Lung (tissue), 12 donors: ENCODE results near the gene CTU2. TPM values are rescaled to one million over a fixed set of nuclear protein-coding genes. Genes with fewer than 3 reads are reported as not detected.

ENCODE experiments used
- ATAC-seq: fragments of 200-7000 bp; cut with Tn5 transposase; one replicate; pipeline ENCODE4 v1.9.1; 2020; ENCODE audit warnings: moderate number of reproducible peaks; ENCODE audit not compliant: insufficient read depth, low FRiP score
- DNase-seq, 3 donors: peaks; one replicate each; pipeline ENCODE4 v3.0.0-alpha.2; 2013 to 2017
- H3K27ac ChIP-seq, 2 donors: one replicate each; pipeline ENCODE4 v1.5.1; 2013; ENCODE audit warnings: mild to moderate bottlenecking in 2 of 2, moderate library complexity in 2 of 2, control low read depth in 1 of 2, inconsistent platforms in 1 of 2, low read depth in 1 of 2, low read length in 1 of 2
- H3K27me3 ChIP-seq, 3 donors: one replicate each; pipeline ENCODE4 v1.5.1; 2013; ENCODE audit warnings: low read length in 2 of 3; ENCODE audit not compliant: control insufficient read depth in 3 of 3, insufficient read depth in 3 of 3
- H3K36me3 ChIP-seq, 4 donors: one replicate each; pipeline ENCODE4 v1.5.1; 2013; ENCODE audit warnings: low read length in 4 of 4, mild to moderate bottlenecking in 1 of 4, moderate library complexity in 1 of 4; ENCODE audit not compliant: control insufficient read depth in 4 of 4, insufficient read depth in 4 of 4
- H3K4me1 ChIP-seq, 5 donors: one replicate each; pipeline ENCODE4 v1.5.1; 2013; ENCODE audit warnings: low read length in 5 of 5, mild to moderate bottlenecking in 2 of 5, moderate library complexity in 1 of 5; ENCODE audit not compliant: control insufficient read depth in 5 of 5, insufficient read depth in 5 of 5
- H3K4me3 ChIP-seq: one replicate; pipeline ENCODE4 v1.5.1; 2013; ENCODE audit warnings: mild to moderate bottlenecking, control low read depth, moderate library complexity
- H3K9ac ChIP-seq, 2 donors: one replicate each; pipeline ENCODE4 v1.5.1; 2013; ENCODE audit warnings: low read length in 2 of 2, control low read depth in 1 of 2; ENCODE audit not compliant: insufficient read depth in 1 of 2
- H3K9me3 ChIP-seq, 4 donors: one replicate each; pipeline ENCODE4 v1.5.1; 2013; ENCODE audit warnings: low read length in 3 of 4, mild to moderate bottlenecking in 1 of 4, moderate library complexity in 1 of 4; ENCODE audit not compliant: control insufficient read depth in 4 of 4, insufficient read depth in 3 of 4
- WGBS, 2 donors: extraction: QIAGEN DNeasy Blood & Tissue Kit; methylation state at CpG; one replicate each; pipeline ENCODE4 v1.1.7; 2013; 5-methylcytosine and 5-hydroxymethylcytosine counted together
- polyA plus RNA-seq, 2 donors: library from polyadenylated mRNA; stranded (reverse); fragments of 200-250 nt; gene quantifications; one replicate each; pipeline ENCODE4 v1.2.1, GENCODE V29; 2013
- total RNA-seq, 2 donors: library from RNA; depleted of rRNA in 1 of 2; stranded (reverse); fragments of >200 nt in 1 of 2; gene quantifications; one replicate each; pipeline ENCODE4 v1.2.1, GENCODE V29; 2014 to 2021
- TF ChIP-seq, protein P1 (sequence below): IDR thresholded peaks from 2 replicates; pipeline ENCODE4 v1.5.1; 2012; ENCODE audit warnings: mild to moderate bottlenecking; ENCODE audit errors: control extremely low read depth, extremely low read depth
- donor health status: control.
- donor health status: control.
- donor health status: Bipolar disorder and iron deficiency.
- donor health status: healthy.
- donor health status: DM: yes; HTN: yes; CAD: no.

The CTU2 gene
- total and polyA plus RNA-seq, 4 donors: 5.7 to 23.4 (median 18.3) TPM

DNA sequence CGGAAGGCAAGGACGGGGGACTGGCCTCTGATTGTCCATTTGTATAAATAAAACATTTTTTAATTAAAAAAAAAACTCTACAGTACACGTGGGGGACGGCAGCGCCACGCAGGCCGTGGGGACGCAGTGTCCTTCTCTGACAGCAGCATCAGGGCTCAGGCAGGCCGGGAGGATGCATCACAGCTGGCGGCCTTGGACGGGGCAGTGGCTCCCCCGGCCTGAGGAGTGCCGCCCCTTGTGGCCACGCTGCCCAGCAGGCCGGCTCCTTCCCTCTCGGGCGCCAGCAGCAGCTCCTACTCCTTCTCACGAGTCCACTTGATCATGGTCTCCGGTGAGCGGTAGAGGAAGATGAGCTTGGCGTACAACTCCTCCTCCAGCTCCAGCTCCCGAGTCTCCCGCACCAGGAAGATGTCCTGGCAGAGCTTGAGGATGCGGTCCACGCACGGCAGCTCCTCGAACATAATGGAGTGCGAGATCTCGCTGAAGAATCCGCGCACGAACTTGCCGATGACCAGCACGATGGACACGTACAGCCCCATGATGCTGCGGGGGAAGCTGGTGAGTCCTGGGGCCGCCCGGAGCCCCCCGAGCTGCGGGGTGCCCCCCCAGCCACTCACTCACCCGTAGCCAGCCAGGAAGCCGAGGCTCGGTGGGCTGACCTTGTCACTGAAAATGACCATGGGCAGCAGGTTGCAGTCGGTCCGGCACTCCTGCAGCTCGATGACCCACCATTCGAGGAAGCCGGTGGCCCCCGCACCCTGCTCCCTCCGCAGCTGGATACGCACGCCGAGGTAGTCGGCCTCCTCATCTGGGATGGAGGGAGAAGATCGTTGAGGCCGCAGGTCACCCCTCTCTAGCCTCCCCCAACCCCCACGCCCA, 9.2 kb downstream of the CTU2 start:
- Histone ChIP-seq H3K4me1 (no peaks in the 10 kb centered on the region), H3K36me3 (peaks cover 2 to 69% (median 26%) of the 10 kb centered on the region in 4 donors), H3K27me3 (no peaks in the 10 kb centered on the region), H3K9ac (no peak overlapping the region), H3K4me3 (no peak overlapping the region), H3K9me3 (no peaks in the 10 kb centered on the region), H3K27ac (no peak overlapping the region)
- DNase-seq (no peak), ATAC-seq (no peak)
- TF ChIP-seq, protein P1, sequence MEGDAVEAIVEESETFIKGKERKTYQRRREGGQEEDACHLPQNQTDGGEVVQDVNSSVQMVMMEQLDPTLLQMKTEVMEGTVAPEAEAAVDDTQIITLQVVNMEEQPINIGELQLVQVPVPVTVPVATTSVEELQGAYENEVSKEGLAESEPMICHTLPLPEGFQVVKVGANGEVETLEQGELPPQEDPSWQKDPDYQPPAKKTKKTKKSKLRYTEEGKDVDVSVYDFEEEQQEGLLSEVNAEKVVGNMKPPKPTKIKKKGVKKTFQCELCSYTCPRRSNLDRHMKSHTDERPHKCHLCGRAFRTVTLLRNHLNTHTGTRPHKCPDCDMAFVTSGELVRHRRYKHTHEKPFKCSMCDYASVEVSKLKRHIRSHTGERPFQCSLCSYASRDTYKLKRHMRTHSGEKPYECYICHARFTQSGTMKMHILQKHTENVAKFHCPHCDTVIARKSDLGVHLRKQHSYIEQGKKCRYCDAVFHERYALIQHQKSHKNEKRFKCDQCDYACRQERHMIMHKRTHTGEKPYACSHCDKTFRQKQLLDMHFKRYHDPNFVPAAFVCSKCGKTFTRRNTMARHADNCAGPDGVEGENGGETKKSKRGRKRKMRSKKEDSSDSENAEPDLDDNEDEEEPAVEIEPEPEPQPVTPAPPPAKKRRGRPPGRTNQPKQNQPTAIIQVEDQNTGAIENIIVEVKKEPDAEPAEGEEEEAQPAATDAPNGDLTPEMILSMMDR: no peak
- 92 to 93% methylated on average over 57 of the region's 57 CpGs for WGBS, 2 donors

DNA sequence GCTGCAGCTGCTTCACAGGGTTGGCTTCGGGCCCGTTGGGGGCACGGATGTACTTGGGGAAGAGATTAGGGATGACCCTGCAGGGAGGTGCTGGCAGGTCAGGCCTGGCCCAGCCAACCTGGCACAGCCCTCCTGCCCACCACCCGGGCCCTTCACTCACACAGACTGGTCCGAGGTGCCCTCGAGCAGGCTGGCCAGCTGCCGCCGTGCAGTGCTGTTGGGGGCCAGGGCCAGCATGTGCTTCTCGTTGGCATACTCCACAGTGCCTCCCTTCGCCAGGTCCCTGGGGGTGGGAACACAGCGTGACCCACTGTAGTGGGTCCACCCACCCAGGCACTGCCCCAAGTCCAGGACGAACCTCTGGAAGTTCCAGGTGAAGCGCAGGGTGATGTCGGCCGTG, 9.9 kb downstream of the CTU2 start:
- Histone ChIP-seq H3K9ac (no peak overlapping the region), H3K4me3 (no peak overlapping the region), H3K4me1 (no peaks in the 10 kb centered on the region), H3K27me3 (no peaks in the 10 kb centered on the region), H3K27ac (no peak overlapping the region), H3K36me3 (peaks cover 2 to 76% (median 26%) of the 10 kb centered on the region in 4 donors), H3K9me3 (no peaks in the 10 kb centered on the region)
- 95 to 97% methylated on average over 15 of the region's 15 CpGs for WGBS, 2 donors
- TF ChIP-seq, protein P1: no peak
- no peak for DNase-seq
- ATAC-seq: no peak

DNA sequence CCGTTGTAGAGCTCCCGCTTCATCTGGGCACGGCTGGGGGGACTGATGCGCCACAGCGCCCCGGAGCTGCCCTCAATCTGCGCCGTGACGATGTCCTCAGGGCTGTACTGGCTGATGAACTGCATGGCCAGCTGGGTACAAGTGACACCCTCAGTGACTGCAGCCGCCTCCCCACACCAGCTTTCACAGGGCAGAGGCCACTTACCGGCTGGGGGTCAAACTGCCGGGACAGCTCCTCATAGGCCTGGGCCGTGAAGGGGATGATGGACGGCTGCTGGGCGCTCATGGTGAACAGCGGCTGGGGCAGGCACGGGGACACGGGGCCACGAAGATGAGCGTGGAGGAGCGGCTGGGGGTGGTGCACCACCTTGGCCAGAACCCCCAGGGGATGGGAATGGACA, 10.3 kb downstream of the CTU2 start:
- Histone ChIP-seq H3K4me1 (no peaks in the 10 kb centered on the region), H3K36me3 (peaks cover 2 to 80% (median 26%) of the 10 kb centered on the region in 4 donors), H3K27me3 (no peaks in the 10 kb centered on the region), H3K27ac (no peak overlapping the region), H3K9me3 (no peaks in the 10 kb centered on the region), H3K9ac (no peak overlapping the region), H3K4me3 (no peak overlapping the region)
- 96% methylated on average over 21 of the region's 21 CpGs for WGBS, 2 donors
- TF ChIP-seq, protein P1: no peak
- ATAC-seq: no peak
- no peak for DNase-seq
